ENCODE measurements around the gene OCRL.

Gene OCRL

DNA sequence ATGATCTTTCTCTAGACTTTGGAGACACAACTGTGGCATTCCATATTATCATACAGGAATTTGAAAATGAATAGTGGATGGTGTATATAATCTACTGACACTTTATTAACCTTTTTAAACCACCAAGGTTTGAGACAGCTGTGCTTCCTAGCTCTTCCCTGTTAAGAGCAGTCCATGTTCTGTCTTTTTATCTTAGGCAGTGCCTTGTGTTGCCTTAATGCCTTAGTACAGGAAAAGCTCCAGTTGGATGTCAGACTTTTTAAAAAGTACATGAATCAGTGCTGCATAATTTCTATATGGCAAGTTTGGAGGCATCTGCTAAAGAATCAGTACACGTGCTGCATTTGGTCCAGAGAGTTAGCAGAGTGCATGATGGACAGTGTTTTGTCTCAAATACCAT lies 45.1 kb downstream of the OCRL start:
- no peak for DNase-seq (ENCODE audit: low read depth)

DNA sequence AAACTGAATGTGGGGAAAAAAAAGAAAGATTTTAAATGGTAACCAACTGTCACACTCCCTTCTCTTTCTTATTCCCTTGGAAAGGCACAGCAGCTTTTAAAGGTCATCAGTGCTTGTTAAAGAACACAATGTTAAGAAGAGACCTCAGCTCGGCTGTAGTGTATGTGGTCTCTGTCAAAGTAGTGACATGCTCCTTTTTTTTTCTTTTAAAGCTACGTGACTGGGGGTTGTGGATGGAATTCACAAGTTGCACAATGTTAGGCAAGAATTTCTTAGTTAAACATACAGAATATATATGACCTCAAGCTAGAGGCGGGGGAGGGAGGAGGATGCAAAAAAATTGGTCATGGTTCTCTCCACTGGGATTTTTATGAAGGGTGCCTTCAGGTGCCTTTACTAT lies 45.6 kb downstream of the OCRL start:
- DNase-seq (ENCODE audit: low read depth) = no peak

DNA sequence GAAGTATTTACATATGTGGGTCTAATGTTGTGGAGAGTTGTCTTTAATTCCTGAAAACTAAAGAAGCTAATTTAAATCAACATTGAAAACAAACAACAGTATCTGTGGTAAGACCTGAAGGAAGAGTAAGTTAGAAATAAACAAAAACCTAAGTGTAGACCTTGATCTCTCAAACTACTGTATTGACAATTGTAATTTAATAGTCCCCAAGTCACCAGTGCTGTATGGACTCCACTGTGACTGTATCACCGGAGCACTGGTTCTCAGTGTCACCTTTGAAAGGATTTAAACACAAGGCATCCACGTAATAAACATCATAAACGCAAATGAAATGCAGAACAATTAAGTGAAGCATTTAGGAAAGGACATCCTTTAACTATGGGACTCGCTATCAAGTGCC lies 46.4 kb downstream of the OCRL start:
- DNase-seq (ENCODE audit: low read depth) = no peak

DNA sequence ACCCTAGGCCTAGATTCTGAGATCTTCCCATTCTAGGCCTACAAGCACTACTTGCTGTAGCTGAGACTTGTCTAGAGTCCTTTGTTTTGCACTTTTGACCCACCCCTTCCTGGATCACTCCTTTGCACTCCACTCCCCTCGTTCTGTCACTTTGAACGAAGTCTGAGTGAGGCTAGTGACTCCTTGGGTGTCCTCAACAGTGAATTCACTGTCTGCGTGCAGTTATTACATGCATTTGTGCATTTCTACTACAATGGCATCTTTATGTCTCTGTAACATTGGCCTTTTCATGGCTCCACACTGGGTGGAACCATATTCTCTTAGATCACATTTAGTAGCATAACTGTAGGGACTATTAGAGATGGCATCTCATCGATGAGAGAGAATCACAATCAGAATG lies 50.5 kb downstream of the OCRL start:
- no peak for DNase-seq (ENCODE audit: low read depth)

DNA sequence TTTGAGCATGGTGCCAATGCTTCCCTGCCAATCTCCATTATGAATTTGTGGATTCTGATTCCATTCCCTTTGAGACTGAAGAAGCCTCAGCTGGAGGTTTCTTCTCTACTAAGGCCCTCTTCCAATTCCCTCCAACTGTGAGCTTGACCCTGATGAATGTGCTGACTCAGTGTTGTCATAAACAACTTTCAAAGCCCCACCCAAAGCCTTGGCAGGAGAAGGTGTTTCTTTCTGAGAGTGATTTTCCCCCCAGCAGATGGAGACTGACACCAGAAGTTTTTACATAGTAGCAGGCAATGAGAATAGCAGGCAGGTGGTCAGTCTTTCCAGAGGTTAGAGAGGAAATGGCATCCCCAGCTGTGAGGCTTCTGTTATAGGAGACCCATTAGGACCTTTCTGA lies 53.1 kb downstream of the OCRL start:
- no peak for DNase-seq (ENCODE audit: low read depth)

DNA sequence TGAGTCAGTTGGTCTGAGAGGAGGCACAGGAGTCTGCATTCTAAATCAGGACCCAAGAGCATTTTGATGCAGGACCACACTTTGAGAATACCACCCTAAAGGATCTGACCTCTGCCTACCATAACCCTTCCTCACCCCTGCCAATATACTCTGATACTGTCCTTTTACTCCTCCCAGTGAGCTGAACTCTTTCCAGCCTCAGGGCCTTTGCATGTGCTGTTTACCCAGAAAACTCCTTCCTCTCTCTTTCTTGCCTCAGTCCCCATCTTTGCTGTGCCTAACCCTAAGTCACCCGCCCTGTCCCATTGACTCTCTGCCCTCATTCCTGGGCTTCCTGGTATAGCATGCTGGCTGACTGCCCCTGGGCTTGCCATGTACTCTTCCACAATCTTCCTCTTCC lies 54.7 kb downstream of the OCRL start:
- no peak for DNase-seq (ENCODE audit: low read depth)

DNA sequence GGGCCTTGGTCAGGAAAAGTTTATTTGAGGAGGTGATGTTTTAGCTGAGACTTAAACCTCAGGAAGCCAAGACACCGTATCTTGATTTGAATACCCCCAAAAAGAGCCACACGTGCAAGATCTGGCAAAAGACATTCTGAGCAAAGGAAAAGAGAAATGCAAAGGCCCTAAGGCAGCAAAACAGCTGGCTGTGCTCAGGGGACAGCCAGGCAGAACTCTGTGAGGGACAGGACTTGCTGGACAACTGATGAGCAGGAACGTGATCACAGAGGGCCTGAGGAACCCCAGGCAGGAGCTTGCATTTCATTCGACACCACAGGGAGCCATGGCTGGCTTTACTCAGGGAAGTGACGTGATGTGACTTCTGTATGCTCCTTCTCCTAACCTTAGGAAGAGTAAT lies 56.0 kb downstream of the OCRL start:
- no peak for DNase-seq (ENCODE audit: low read depth)

DNA sequence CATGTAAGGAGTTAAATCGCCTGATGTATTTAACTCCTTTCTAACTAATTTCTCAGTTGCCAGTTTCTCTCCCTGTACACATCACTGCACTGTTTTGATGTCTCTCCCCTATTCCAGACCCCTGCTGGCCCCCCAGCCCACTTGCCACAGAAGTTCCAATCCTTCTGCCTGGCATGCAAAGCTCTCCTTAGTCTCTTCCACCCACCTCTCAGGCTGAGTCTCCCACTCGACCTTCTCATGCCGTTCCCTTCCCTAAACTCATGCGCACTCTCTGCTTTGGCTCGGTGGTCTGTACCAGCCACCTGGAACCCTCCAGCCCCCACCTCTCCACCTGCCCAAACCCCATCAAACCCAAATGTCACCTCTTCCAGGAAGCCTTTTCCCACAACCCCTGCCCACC lies 57.8 kb downstream of the OCRL start:
- no peak for DNase-seq (ENCODE audit: low read depth)

DNA sequence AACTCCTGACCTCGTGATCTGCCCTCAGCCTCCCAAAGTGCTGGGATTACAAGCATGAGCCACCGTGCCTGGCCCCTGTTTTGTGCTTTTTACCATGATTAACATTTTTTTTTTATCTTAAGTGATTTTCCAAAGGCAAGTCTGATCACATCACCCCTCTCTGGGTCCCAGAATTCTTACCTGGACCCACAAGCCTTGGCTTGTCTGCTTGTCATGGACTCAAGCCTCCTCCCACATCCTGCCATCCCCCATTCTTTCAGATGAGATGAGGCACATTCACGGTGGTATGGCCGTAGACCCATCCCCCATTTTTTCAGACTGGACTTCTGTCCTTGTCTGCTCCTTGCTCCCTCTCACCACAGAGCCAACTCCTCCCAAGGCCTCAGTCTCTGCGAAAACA lies 59.4 kb downstream of the OCRL start:
- DNase-seq (ENCODE audit: low read depth) = no peak

DNA sequence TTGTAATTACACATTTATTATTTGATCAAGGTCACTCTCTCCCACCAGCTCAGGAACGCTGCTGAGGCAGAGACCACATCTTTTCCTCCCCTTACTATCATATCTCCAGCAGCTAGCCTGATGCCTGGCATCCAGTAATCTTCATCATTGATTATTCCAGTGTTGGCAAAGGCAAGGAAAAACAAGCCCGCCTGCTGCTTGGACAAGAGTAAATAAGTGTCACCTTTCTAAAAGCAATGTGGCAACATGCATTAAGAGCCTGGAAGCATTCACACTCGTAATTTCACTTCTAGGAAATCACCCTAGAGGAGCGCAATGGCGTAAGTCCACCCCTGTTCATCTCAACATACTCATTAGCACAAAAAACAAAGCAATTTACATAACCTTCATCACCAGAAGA lies 59.9 kb downstream of the OCRL start:
- no peak for DNase-seq (ENCODE audit: low read depth)

DNA sequence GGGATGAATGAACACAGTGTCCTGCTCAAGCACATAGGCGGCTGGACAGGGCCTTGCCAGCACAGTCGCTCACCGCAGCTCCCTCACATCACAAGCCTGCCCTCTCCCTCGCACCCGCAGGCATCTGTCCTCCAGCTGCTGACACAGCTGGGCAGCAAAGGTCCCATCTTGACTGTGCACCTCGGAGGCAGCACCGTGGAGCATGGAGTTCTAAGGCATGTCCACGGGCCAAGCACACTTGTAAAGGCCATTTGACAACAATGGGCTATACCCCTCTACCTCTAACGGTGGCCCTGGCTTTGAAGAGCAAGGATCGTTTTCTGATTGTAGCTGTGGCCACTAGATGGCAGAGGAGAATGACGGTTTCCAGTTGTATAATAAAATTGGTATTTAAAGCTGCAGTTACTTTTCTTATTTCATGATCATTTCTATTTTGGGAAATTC lies 60.9 kb downstream of the OCRL start:
- DNase-seq (ENCODE audit: low read depth) = no peak

DNA sequence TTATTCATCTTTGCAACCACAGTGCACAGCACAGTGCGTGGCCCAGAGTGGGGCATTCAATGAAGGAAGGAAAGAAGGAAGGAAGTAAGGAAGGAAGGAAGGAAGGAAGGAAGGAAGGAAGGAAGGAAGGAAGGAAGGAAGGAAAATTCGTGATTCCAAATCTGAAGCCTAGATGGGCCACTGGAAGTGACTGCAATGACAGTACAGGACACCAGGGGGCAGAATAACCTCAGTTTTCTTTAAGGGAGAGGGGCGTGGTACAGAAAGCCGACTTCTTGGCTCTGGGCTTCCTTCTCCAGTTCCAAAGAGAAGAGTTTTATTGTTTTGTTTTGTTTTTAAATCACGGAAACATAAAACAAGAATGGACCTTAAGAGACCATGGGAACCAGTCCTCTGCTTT lies 66.9 kb downstream of the OCRL start:
- no peak for DNase-seq (ENCODE audit: low read depth)

DNA sequence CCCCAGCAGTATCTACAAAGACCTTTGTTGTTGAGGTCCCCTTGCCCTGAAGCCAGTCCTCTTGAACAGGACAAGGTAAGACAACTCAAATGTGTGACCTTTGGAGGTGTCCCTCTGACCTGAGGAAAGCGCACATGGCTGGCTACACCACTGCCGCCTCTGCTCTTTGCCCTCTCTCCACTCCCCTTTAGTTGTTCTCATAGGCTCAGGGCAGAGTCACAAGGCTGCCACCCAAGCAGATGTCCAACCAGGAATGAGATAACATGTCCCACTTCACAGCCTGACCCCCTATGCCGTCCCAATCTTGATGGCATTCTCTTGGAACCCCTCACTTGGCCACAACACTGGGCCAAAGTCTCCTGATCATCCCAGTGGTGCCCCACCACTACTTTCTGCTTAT lies 68.4 kb downstream of the OCRL start:
- no peak for DNase-seq (ENCODE audit: low read depth)

DNA sequence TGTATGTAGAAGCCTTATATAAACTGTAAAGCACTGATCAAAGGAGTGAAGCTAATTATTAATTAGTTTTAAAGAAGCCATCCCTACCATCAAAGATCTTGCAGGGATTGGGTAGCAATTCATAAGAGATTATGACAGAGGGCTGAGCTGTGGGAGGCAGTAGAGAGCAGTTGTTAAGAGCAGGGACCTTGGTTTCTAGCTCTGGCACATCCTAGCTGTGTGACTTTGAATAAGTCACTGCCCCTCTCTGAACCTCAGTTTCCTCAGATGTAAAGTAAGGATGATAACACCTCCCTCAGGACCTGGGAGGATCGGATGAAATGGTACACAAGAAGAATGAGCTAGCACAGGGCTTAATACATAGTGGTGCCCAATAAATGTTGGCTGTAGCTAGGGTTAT lies 69.3 kb downstream of the OCRL start:
- no peak for DNase-seq (ENCODE audit: low read depth)

DNA sequence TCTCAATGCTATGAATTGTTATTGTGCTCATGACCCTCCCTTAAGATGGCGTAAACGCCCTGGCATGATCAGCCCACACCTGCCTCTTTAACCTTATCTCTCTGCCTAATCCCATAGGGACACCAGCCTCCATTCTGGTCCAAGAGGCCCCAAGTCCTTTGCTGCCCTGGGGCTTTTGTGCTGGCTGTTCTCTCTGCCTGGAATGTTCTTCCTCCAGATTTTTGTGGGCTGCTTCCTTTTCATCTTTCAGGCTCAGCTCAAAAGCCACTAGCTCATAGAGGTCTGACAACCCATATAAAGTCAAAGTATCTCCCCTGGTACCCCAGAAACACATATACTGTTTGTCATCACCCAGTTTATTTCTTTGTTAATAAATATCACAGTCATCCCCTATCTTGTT lies 72.3 kb downstream of the OCRL start:
- DNase-seq (ENCODE audit: low read depth) = no peak

DNA sequence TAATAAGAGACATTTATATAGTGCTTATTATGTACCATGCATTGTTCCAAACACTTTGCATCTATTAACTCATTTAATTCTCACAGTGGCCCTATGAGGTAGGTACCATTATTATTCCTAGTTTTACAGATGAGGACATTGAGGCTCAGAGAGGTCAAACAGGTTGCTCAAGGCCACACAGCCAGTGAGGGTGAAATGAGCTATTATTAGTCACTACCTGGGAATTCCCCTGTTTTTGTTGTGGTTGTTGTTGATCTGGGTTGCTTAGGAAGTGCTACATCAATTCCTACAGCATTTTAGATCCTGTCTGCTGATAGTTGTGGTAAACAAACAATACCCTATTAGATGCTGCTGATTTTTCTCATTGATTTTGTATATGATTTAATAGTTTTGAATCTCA lies 73.5 kb downstream of the OCRL start:
- DNase-seq (ENCODE audit: low read depth) = no peak

DNA sequence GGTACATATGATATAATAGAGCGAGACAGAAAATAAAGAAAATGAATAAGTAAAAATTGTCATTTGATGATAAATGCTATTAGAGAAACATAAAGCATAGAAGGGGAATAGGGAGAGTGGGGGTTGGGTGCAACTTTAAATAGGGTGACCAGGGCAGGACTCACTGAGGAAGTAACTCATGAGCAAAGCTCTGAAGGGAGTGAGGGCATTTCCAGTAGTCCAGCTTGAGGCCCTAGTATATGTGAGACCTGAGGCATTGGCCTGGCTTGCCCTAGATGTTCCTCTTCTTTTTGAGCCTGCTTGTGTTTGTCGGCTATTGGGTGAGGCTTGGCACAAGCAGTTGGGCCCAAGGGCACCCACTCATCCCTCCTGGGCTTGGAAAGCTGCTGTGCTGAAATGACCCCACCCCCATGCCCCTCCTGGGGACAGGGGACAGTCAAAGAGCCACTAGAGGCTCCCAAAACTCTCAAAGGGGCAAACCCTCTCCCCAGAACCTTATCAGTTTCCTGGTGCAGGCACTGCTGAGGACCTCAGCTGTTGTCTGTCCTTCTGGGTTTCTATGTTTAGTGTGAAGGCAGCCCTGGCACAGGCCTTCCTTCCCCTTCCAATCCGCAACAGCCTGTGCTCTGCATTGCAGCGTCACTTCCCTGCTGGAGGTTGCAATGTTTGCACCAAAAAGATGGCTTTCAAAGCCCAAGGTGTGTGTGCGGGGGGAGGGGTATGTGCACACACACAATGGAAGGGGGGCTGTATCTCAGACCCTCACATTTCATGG lies 74.6 kb downstream of the OCRL start:
- DNase-seq (ENCODE audit: low read depth) = no peak

DNA sequence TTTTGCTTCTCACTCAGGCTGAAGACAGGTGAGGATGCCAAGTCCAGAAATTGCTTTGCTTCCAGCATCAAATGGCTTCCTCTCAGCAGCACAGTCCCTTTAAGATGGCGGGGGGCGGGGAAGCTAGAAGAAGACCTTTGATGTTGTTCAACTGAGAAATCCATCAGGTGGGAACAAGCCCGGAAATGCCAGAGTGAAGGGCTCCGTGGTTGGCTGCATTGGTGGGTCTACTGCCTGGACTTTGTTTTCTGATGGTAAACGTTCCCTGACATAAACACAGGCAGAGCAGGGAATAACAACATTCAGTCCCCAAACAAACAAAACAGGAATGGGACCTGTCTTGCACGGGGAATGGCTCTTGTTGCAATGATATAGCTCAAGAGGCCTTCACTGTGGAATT lies 77.4 kb downstream of the OCRL start:
- no peak for DNase-seq (ENCODE audit: low read depth)

DNA sequence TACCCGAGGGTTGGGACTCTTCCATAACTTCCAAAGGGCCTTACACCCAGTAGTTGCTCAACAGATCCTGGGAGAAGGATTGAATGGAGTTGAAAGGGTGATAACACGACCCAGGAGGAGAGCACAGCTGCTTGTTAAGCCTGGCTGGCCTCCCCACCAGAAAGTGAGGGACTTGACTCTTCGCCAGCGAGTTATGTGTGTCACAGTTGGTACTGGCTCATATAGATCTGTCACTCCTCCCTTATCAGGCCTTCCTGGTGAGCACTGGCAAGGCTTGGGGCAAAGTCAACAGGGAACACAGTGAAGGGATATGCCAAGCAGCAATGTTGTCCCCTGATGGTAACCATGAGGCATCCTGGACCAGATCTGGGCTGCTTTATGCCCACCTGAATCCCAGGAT lies 78.9 kb downstream of the OCRL start:
- no peak for DNase-seq (ENCODE audit: low read depth)

DNA sequence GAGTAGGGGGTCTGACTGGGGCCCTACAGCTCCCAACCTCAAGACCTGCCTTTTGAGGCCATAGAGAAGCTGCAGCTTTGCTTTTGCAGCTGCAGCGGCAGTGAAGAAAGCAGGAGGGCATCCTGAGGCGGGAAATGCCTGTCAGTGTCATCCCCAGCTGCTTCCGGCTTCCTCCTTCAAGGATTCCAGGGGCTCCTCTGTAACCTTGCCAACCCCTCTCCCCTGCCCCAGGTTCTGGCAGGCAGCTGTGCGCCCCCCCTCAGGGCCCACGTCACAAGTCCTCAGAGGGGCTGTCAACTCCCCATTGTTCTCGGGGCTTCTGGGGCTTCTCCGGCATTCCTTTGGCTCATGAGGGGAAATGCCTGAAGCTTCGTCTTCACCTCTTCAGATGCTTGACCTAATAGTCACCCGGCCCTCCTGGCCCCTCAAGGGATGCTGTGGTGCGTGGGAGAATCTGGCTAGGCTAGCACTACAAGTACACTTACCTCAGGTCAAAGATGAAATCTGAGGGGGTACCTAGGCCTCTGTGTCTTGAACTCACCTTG lies 82.8 kb downstream of the OCRL start:
- no peak for DNase-seq (ENCODE audit: low read depth)

DNA sequence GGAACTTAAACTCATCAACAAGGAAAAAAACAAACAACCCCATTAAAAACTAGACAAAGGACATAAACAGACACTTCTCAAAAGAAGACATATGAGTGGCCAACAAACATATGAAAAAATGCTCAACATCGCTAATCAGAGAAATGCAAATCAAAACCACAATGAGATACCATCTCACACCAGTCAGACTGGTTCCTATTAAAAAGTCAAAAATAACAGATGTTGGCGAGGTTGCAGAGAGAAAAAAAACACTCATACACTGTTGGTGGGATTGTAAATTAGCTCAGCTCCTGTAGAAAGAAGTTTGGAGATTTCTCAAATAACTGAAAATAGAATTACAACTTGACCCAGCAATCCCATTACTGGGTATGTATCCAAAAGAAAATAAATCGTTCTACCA lies 86.0 kb downstream of the OCRL start:
- DNase-seq (ENCODE audit: low read depth) = no peak

DNA sequence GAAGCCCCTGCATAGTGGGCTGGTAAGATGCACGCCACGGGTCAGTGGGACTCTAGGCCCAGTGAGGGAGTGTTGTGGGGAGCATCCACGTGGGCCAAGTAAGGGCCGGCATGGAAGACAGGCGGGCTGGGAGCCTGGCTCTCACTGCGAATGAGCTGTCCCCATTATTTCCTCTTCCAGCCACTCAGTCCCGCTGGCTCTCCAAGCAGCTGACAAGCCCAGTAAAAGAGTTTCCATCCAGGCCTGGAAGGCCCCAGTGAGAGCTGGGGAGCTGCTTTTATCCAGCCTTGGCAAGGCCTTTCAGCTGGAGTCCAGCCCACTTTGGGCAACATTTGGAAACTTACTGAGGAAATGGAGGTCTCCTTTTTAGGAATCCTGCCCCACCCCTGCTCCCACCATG lies 89.8 kb downstream of the OCRL start:
- no peak for DNase-seq (ENCODE audit: low read depth)

DNA sequence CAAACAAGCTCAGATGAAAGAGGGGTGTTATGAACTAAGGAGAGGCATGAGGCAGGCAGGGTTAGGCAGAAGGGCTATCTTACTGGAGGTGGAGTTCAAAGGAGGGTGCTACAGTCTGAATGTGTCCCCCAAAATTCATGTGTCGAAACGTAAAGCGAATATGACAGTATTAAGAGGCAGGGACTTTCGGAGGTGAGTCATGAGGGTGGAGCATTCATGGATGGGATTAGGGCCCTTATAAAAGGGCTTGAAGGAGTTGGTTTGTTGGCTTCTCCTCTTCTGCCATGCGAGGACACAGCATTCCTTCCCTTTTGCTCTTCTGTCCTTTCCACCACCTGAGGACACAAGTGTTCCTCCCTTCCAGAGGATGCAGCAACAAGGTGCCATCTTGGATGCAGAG lies 91.8 kb downstream of the OCRL start:
- DNase-seq (ENCODE audit: low read depth) = no peak

DNA sequence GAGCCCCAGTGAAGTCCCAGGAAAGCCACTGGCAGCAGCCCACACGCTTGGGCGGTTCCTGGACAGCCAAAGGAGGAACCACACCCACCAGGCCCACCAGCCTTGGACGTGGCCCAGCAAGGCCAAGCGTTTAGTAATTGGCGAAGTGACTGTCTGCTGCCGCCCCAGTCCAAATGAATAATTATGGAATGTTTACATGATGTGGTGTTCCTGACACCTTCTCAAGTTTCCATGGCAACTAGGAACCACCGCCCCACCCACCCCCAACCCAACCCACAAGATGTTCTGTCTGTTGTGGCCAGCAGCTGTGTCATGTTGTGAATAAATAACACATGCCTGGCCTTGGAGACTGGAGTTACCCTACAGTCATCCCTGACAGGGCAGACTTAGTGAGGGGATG lies 92.4 kb downstream of the OCRL start:
- DNase-seq (ENCODE audit: low read depth) = no peak
